GM19397 (cell line): Measurements from ENCODE around the gene SORCS1.

Experiments used
- ATAC-seq: cut with Tn5 transposase; IDR thresholded peaks from one replicate; pipeline ENCODE4 v1.9.1; 2021; ENCODE audit warnings: mild to moderate bottlenecking, moderate library complexity; ENCODE audit not compliant: unreplicated experiment

SORCS1 gene

GRCh38 chr10:107118866-107119265 lies 45.6 kb downstream of the SORCS1 start:
- ATAC-seq: no peak

GRCh38 chr10:107104026-107104652 lies 60.4 kb downstream of the SORCS1 start:
- ATAC-seq: no peak

- no peak for ATAC-seq
Measured at GRCh38 chr10:107103174-107104025, 61.1 kb downstream of the SORCS1 start.

GRCh38 chr10:107098326-107098725 lies 66.2 kb downstream of the SORCS1 start:
- ATAC-seq: no peak

- no peak for ATAC-seq
Measured at GRCh38 chr10:107094824-107095522, 69.5 kb downstream of the SORCS1 start.

GRCh38 chr10:107092321-107092720 lies 72.2 kb downstream of the SORCS1 start:
- no peak for ATAC-seq

- ATAC-seq: no peak
Measured at GRCh38 chr10:107091126-107091525, 73.4 kb downstream of the SORCS1 start.

- ATAC-seq: no peak
Measured at GRCh38 chr10:107085665-107086525, 78.6 kb downstream of the SORCS1 start.

GRCh38 chr10:107083388-107084009 lies 81.0 kb downstream of the SORCS1 start:
- ATAC-seq: no peak

- no peak for ATAC-seq
Measured at GRCh38 chr10:107081644-107082043, 82.9 kb downstream of the SORCS1 start.

GRCh38 chr10:107075117-107075516 lies 89.4 kb downstream of the SORCS1 start:
- ATAC-seq: no peak

- ATAC-seq: no peak
Measured at GRCh38 chr10:107072786-107073185, 91.7 kb downstream of the SORCS1 start.

- no peak for ATAC-seq
Measured at GRCh38 chr10:107072028-107072427, 92.5 kb downstream of the SORCS1 start.

- no peak for ATAC-seq
Measured at GRCh38 chr10:107071301-107071700, 93.2 kb downstream of the SORCS1 start.

- no peak for ATAC-seq
Measured at GRCh38 chr10:107067843-107068242, 96.7 kb downstream of the SORCS1 start.

GRCh38 chr10:107064075-107064474 lies 100.4 kb downstream of the SORCS1 start:
- no peak for ATAC-seq

- ATAC-seq: no peak
Measured at GRCh38 chr10:107059872-107060271, 104.6 kb downstream of the SORCS1 start.

- no peak for ATAC-seq
Measured at GRCh38 chr10:107059068-107059804, 105.3 kb downstream of the SORCS1 start.

GRCh38 chr10:107058331-107058730 lies 106.2 kb downstream of the SORCS1 start:
- ATAC-seq: no peak

- no peak for ATAC-seq
Measured at GRCh38 chr10:107056182-107056581, 108.3 kb downstream of the SORCS1 start.
